Thoracic aorta endothelial cell (primary cell): ENCODE results near the gene GABBR1. TPM values are rescaled to one million over a fixed set of nuclear protein-coding genes. Genes with fewer than 3 reads are reported as not detected.

ENCODE experiments used
- small RNA-seq: library from RNA; depleted of rRNA; stranded (forward); fragments of <200 nt; gene quantifications from one replicate; pipeline ENCODE3, GENCODE V24; 2012
- total RNA-seq: library from RNA; depleted of rRNA; stranded (reverse); fragments of >200 nt; gene quantifications from 2 replicates; pipeline ENCODE4 v1.2.3, GENCODE V29; 2012

The GABBR1 gene
- 16.2 TPM in 2 replicates for total RNA-seq

DNA sequence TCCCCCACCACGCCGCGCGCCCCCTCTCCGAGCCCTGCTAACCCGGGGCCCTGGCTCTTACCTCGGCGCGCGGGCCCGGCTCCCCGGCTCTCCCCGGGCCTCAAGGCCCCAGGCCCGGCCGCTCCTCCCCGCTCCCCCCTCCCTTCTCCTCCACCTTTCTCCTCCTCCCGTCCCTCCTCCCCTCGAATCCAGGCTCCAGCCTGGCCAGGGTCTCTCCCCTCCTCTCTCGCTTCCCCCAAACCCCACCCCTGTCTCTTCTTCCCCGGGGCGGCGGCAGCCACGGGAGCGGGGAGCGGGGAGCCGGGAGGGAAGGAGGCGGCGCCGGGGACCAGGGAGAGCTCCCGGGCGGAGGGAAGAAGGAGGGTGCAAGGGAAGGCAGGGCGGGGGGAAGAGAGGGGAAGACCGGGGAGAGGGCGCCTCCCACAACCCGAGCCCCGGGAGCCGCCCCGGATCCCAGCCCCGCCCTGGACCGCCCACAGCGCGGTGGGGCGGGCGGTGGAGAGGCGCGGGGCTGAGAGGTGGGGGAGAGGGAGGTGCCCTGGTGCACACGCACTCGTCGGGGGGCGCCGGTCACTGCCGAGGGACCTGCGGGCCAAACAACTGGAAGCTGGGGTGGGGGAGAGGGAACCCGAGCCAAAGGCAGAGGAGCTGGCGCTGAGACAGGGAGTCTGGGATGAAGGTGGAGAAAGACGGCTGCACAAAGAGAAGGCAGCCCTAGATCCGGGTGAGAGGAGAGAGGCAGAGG is at the start of gene GABBR1:
Gene GABBR1 (minus strand): TSS at position 395 of the 745 bp plus-strand sequence. CDS start 798 bp downstream, outside the sequence.

DNA sequence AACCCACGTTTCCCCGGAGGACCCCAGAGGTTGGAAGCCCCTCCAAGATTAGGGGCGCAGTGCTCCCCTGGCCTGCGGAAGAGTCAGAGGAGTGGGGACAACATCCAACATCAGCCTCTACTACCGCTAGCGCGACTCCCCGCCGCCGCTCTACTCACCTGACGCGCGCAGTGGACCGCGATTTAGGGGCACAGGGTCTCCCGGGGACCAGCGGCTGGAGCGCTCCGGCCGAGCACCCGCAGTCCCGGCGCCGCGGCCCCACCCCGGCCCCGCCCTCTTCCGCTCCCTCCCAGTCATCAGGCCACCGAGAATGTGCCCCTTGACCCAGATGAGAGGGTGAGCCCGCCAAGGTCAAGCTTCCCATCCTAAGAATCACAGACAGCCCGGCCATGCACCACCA is 47.9 kb upstream of the GABBR1 start, which contains the start of gene ZFP57:
Gene ZFP57 (minus strand): TSS at position 249 of the 400 bp plus-strand sequence. CDS start 4,149 bp downstream, outside the sequence.

DNA sequence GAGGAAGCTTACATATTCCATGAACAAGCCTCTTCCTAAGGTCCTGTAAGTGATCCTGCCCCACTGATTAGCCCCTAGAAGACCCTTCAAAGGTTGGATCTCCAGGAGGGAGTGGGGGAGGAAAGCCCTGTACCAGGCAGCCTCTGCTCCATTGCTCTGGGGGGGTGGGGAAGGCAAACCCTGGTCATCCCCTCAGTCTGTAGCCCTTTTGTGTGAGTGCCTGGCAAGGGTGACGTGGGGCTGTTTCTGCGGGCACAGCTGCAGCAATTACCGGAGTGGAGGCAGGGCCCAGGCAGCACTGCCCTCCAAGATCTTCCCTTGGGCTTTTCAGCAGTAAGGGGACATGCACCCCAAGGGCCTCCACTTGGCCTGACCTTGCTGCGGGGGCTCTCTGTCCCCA is 23.8 kb upstream of the GABBR1 start, which contains the start of gene MOG:
Gene MOG (plus strand): TSS at position 295 of the 400 bp plus-strand sequence. CDS start 118 bp downstream, outside the sequence.

DNA sequence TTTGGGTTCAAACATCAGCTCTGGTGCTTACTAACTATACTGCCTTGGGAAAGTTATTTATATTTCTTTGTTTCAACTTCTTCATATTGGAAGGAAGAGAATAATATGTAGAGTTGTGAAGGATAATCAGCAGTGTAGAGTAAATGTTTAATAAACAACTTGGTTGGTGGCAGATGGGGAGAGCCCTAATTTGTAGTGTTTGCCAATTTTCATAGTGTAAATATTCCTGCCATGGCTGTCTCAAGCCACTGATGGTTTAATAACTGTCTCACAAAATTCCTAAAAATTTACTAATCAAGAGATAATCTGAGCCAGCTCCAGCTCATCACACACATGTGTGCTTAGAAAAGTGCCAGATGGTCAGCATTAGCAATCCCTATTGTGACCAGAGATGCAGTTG is 48.2 kb downstream of the GABBR1 start, which contains the start of gene OR2H2:
Gene OR2H2 (plus strand): TSS at position 301 of the 400 bp plus-strand sequence. CDS start 2,824 bp downstream, outside the sequence.

DNA sequence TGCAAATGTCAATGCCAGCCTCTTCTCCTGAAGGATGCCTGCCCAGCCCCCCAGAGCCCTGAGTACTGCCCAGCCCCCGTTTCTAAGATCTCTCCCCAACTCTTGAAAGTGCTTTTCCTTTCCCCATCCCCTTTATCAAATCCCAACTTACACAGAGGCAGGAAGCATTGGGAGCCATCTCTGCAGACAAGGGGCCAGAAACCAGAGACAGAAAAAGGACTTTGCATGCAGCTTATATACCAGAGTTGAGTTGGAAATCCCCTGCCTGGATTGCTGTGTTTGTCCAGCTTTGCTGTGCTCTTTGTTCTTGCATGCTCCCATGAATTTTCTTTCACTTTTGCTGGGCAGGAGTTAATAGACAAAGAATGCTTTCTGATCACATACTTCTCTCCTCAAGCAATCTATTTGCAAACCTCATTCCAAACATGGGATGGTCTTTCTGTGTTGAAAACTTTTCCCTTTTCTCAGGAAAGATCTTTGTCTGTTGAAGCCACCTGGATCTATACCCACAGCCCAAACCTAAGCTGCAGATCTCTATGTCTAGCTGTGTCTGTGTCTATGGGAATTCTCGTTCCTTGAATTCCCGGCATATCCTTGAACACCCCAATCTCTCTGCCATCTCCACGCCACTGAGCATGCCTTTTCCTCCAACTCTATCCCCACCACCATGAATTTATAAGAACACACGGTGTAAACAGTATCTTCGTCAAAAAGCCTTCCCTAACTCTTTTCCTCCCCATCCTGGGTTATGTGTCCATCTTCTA is 73.3 kb downstream of the GABBR1 start, which contains the start of gene UBD:
Gene UBD (minus strand): TSS at position 209 of the 764 bp plus-strand sequence. CDS start 31 bp downstream, at position 178.

Small RNAs within 50 kb of the gene (small RNA-seq; reads per million reads assigned to genes)
- not detected for gene SNORD32B
- gene SUMO2P1: not detected
- gene TMEM183AP1: not detected

Other genes with a start within 250 kb of the GABBR1 start
- gene OR12D2, start 237.6 kb downstream of the GABBR1 start, total RNA-seq: not detected in 2 replicates
- gene OR12D1, start 218.3 kb downstream of the GABBR1 start, total RNA-seq: not detected in 2 replicates
- gene OR10C1, start 193.9 kb downstream of the GABBR1 start, total RNA-seq: not detected in 2 replicates
- gene OR11A1, start 176.1 kb downstream of the GABBR1 start, total RNA-seq: not detected in 2 replicates
- not detected in 2 replicates for gene OR2H1, start 176.0 kb downstream of the GABBR1 start, total RNA-seq
- gene MAS1L, start 145.2 kb downstream of the GABBR1 start, total RNA-seq: not detected in 2 replicates
- 0.14 TPM in 1 of 2 replicates, not detected in the other for gene UBD, start 73.5 kb downstream of the GABBR1 start, total RNA-seq
- gene OR2H2, start 48.1 kb downstream of the GABBR1 start, total RNA-seq: not detected in 2 replicates
- gene MOG, start 23.9 kb upstream of the GABBR1 start, total RNA-seq: not detected in 2 replicates
- 2.5 TPM in 1 of 2 replicates, not detected in the other for gene ZFP57, start 48.0 kb upstream of the GABBR1 start, total RNA-seq
- gene HLA-F, start 90.3 kb upstream of the GABBR1 start, total RNA-seq: 2.9 and 4.5 TPM in 2 replicates
- gene HLA-G, start 194.6 kb upstream of the GABBR1 start, total RNA-seq: not detected in 2 replicates